ENCODE data around the gene TEPSIN.

TEPSIN gene

GRCh38 chr17:81183316-81183715 lies 55.5 kb downstream of the TEPSIN start:
- H3K27ac ChIP-seq (ENCODE audit: low read length), result no peak overlapping the region
- no peaks in the 10 kb centered on the region for H3K36me3 ChIP-seq (ENCODE audit: insufficient read depth, low read depth, low read length)
- no peaks in the 10 kb centered on the region for H3K4me1 ChIP-seq (ENCODE audit: insufficient read depth, low read length)
- no peak overlapping the region for H3K9ac ChIP-seq (ENCODE audit: low read depth, low read length)
- H3K4me3 ChIP-seq (ENCODE audit: low read length), result no peak overlapping the region
- no peaks in the 10 kb centered on the region for H3K9me3 ChIP-seq (ENCODE audit: insufficient read depth, low read depth, low read length)
- no peaks in the 10 kb centered on the region for H3K27me3 ChIP-seq (ENCODE audit: insufficient read depth, low read length)

- no peak overlapping the region for H3K27ac ChIP-seq (ENCODE audit: low read length)
- no peaks in the 10 kb centered on the region for H3K36me3 ChIP-seq (ENCODE audit: insufficient read depth, low read depth, low read length)
- no peaks in the 10 kb centered on the region for H3K27me3 ChIP-seq (ENCODE audit: insufficient read depth, low read length)
- H3K9ac ChIP-seq (ENCODE audit: low read depth, low read length), result no peak overlapping the region
- H3K9me3 ChIP-seq (ENCODE audit: insufficient read depth, low read depth, low read length), result no peaks in the 10 kb centered on the region
- H3K4me3 ChIP-seq (ENCODE audit: low read length), result no peak overlapping the region
- no peaks in the 10 kb centered on the region for H3K4me1 ChIP-seq (ENCODE audit: insufficient read depth, low read length)
Observed at GRCh38 chr17:81182596-81182995, 56.3 kb downstream of the TEPSIN start.

- no peak overlapping the region for H3K9ac ChIP-seq (ENCODE audit: low read depth, low read length)
- H3K4me1 ChIP-seq (ENCODE audit: insufficient read depth, low read length), result no peaks in the 10 kb centered on the region
- no peaks in the 10 kb centered on the region for H3K27me3 ChIP-seq (ENCODE audit: insufficient read depth, low read length)
- H3K36me3 ChIP-seq (ENCODE audit: insufficient read depth, low read depth, low read length), result no peaks in the 10 kb centered on the region
- no peak overlapping the region for H3K4me3 ChIP-seq (ENCODE audit: low read length)
- H3K9me3 ChIP-seq (ENCODE audit: insufficient read depth, low read depth, low read length), result no peaks in the 10 kb centered on the region
- no peak overlapping the region for H3K27ac ChIP-seq (ENCODE audit: low read length)
Observed at GRCh38 chr17:81181811-81182185, 57.1 kb downstream of the TEPSIN start.

- H3K36me3 ChIP-seq (ENCODE audit: insufficient read depth, low read depth, low read length), result no peaks in the 10 kb centered on the region
- H3K27me3 ChIP-seq (ENCODE audit: insufficient read depth, low read length), result no peaks in the 10 kb centered on the region
- no peak overlapping the region for H3K27ac ChIP-seq (ENCODE audit: low read length)
- no peaks in the 10 kb centered on the region for H3K4me1 ChIP-seq (ENCODE audit: insufficient read depth, low read length)
- H3K9me3 ChIP-seq (ENCODE audit: insufficient read depth, low read depth, low read length), result no peaks in the 10 kb centered on the region
- no peak overlapping the region for H3K9ac ChIP-seq (ENCODE audit: low read depth, low read length)
- no peak overlapping the region for H3K4me3 ChIP-seq (ENCODE audit: low read length)
Observed at GRCh38 chr17:81180836-81181810, 57.7 kb downstream of the TEPSIN start.

- no peak overlapping the region for H3K27ac ChIP-seq (ENCODE audit: low read length)
- no peaks in the 10 kb centered on the region for H3K9me3 ChIP-seq (ENCODE audit: insufficient read depth, low read depth, low read length)
- no peak overlapping the region for H3K9ac ChIP-seq (ENCODE audit: low read depth, low read length)
- no peak overlapping the region for H3K4me3 ChIP-seq (ENCODE audit: low read length)
- no peaks in the 10 kb centered on the region for H3K27me3 ChIP-seq (ENCODE audit: insufficient read depth, low read length)
- H3K4me1 ChIP-seq (ENCODE audit: insufficient read depth, low read length), result no peaks in the 10 kb centered on the region
- H3K36me3 ChIP-seq (ENCODE audit: insufficient read depth, low read depth, low read length), result no peaks in the 10 kb centered on the region
Observed at GRCh38 chr17:81179861-81180260, 59.0 kb downstream of the TEPSIN start.

GRCh38 chr17:81179220-81179619 lies 59.6 kb downstream of the TEPSIN start:
- no peak overlapping the region for H3K4me3 ChIP-seq (ENCODE audit: low read length)
- H3K9me3 ChIP-seq (ENCODE audit: insufficient read depth, low read depth, low read length), result no peaks in the 10 kb centered on the region
- no peak overlapping the region for H3K9ac ChIP-seq (ENCODE audit: low read depth, low read length)
- H3K36me3 ChIP-seq (ENCODE audit: insufficient read depth, low read depth, low read length), result no peaks in the 10 kb centered on the region
- H3K27me3 ChIP-seq (ENCODE audit: insufficient read depth, low read length), result no peaks in the 10 kb centered on the region
- no peaks in the 10 kb centered on the region for H3K4me1 ChIP-seq (ENCODE audit: insufficient read depth, low read length)
- H3K27ac ChIP-seq (ENCODE audit: low read length), result no peak overlapping the region
